PC-3 (cell line): ENCODE data around the gene CLDN11.

Experiments
- EZH2 ChIP-seq: fragments of 300-600 bp; sonication (generic); IDR thresholded peaks from one replicate; pipeline ENCODE4 v1.6.1; 2017; ENCODE audit warnings: antibody characterized with exemption, mild to moderate bottlenecking, low read length; ENCODE audit not compliant: unreplicated experiment
- EZH2phosphoT487 ChIP-seq: fragments of 300-600 bp; sonication (generic); IDR thresholded peaks from 2 replicates; pipeline ENCODE4 v1.6.1; 2018; ENCODE audit warnings: mild to moderate bottlenecking, antibody characterized with exemption, low read length, borderline replicate concordance
- TF ChIP-seq, protein P1 (sequence below): fragments of 300-600 bp; sonication (generic); conservative IDR thresholded peaks from 2 replicates; pipeline ENCODE4 v1.5.1; 2017; ENCODE audit warnings: antibody characterized with exemption, low read depth, mild to moderate bottlenecking, low read length

DNA sequence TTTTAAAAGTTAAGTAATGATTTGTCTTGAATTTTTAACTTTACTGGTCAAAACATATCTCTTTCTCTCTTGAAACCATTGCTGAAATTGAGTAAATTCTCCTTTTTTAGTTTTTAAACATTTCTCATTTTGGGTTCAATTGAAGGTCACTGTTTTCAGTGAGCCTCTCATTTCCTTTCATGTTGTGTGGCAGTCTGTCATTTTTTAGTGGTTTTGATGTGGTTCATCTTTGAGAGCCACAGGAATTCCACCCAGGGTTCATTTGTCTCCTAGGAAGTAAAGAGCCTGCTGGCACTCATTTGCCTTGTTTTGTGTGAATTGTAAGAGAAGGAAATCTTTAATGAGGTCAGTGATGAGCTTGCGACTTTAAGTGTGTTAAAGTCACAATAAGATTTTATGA, 10.4 kb downstream of the CLDN11 start:
- TF ChIP-seq, protein P1, sequence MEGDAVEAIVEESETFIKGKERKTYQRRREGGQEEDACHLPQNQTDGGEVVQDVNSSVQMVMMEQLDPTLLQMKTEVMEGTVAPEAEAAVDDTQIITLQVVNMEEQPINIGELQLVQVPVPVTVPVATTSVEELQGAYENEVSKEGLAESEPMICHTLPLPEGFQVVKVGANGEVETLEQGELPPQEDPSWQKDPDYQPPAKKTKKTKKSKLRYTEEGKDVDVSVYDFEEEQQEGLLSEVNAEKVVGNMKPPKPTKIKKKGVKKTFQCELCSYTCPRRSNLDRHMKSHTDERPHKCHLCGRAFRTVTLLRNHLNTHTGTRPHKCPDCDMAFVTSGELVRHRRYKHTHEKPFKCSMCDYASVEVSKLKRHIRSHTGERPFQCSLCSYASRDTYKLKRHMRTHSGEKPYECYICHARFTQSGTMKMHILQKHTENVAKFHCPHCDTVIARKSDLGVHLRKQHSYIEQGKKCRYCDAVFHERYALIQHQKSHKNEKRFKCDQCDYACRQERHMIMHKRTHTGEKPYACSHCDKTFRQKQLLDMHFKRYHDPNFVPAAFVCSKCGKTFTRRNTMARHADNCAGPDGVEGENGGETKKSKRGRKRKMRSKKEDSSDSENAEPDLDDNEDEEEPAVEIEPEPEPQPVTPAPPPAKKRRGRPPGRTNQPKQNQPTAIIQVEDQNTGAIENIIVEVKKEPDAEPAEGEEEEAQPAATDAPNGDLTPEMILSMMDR: no peak
- TF ChIP-seq EZH2 (no peak), EZH2phosphoT487 (no peak)
